Measurements from ENCODE around the gene NUP214. TPM values are rescaled to one million over a fixed set of nuclear protein-coding genes. Genes with fewer than 3 reads are reported as not detected.

NUP214 gene
- total RNA-seq, 1 donor from 2014 or later: 67.1 TPM

GRCh38 chr9:131117121-131117761, 8.1 kb upstream of the NUP214 start:
- peaks cover 7% of the 10 kb centered on the region for H3K4me1 Mint-ChIP-seq (ENCODE audit: unreplicated experiment)
- no peak for DNase-seq (ENCODE audit: extremely low spot score, unreplicated experiment)
- no peaks in the 10 kb centered on the region for H3K27me3 Mint-ChIP-seq
- H3K4me3 Mint-ChIP-seq: no peak overlapping the region
- TF ChIP-seq CTCF (conservative IDR thresholded peaks at IDR 0.05): no peak
- H3K27ac Mint-ChIP-seq: no peak overlapping the region
- peaks cover 3% of the 10 kb centered on the region for H3K36me3 Mint-ChIP-seq
- H3K9me3 Mint-ChIP-seq: no peaks in the 10 kb centered on the region

- TF ChIP-seq CTCF (conservative IDR thresholded peaks at IDR 0.05): no peak
- H3K27ac Mint-ChIP-seq: no peak overlapping the region
- no peaks in the 10 kb centered on the region for H3K27me3 Mint-ChIP-seq
- no peak for DNase-seq (ENCODE audit: extremely low spot score, unreplicated experiment)
- no peak overlapping the region for H3K4me3 Mint-ChIP-seq
- no peaks in the 10 kb centered on the region for H3K9me3 Mint-ChIP-seq
- H3K36me3 Mint-ChIP-seq: peaks cover 2% of the 10 kb centered on the region
- H3K4me1 Mint-ChIP-seq (ENCODE audit: unreplicated experiment): peaks cover 2% of the 10 kb centered on the region
These were observed 7.6 kb upstream of the NUP214 start for GRCh38 chr9:131117762-131118145.

- peaks cover under 1% of the 10 kb centered on the region for H3K4me1 Mint-ChIP-seq (ENCODE audit: unreplicated experiment)
- no peaks in the 10 kb centered on the region for H3K36me3 Mint-ChIP-seq
- H3K27me3 Mint-ChIP-seq: no peaks in the 10 kb centered on the region
- no peak for TF ChIP-seq CTCF (conservative IDR thresholded peaks at IDR 0.05)
- no peak for DNase-seq (ENCODE audit: extremely low spot score, unreplicated experiment)
- no peaks in the 10 kb centered on the region for H3K9me3 Mint-ChIP-seq
- H3K27ac Mint-ChIP-seq: no peak overlapping the region
- H3K4me3 Mint-ChIP-seq: no peak overlapping the region
These were observed 5.8 kb upstream of the NUP214 start for GRCh38 chr9:131119600-131119999.

- Mint-ChIP-seq H3K36me3 (peaks cover 7% of the 10 kb centered on the region), H3K4me1 (ENCODE audit: unreplicated experiment) (peaks cover 10% of the 10 kb centered on the region), H3K27me3 (no peaks in the 10 kb centered on the region), H3K9me3 (no peaks in the 10 kb centered on the region), H3K4me3 (no peak overlapping the region), H3K27ac (no peak overlapping the region)
- TF ChIP-seq CTCF (conservative IDR thresholded peaks at IDR 0.05): no peak
- no peak for DNase-seq (ENCODE audit: extremely low spot score, unreplicated experiment)
These were observed 4.7 kb upstream of the NUP214 start for GRCh38 chr9:131120620-131121228.

GRCh38 chr9:131121346-131121745, 4.0 kb upstream of the NUP214 start:
- Mint-ChIP-seq H3K36me3 (peaks cover 7% of the 10 kb centered on the region), H3K27ac (no peak overlapping the region), H3K27me3 (no peaks in the 10 kb centered on the region), H3K4me3 (no peak overlapping the region), H3K4me1 (ENCODE audit: unreplicated experiment) (peaks cover 14% of the 10 kb centered on the region), H3K9me3 (no peaks in the 10 kb centered on the region)
- TF ChIP-seq CTCF (conservative IDR thresholded peaks at IDR 0.05): no peak
- DNase-seq (ENCODE audit: extremely low spot score, unreplicated experiment): no peak
